Lung (tissue), 12 donors: ENCODE data around the gene SDK1. TPM values are rescaled to one million over a fixed set of nuclear protein-coding genes. Genes with fewer than 3 reads are reported as not detected.
A peak's percentile ranks its signal among the peaks of the same experiment; 100 is the strongest.

ENCODE experiments used
- ATAC-seq: fragments of 200-7000 bp; cut with Tn5 transposase; one replicate; pipeline ENCODE4 v1.9.1; 2020; ENCODE audit warnings: moderate number of reproducible peaks; ENCODE audit not compliant: insufficient read depth, low FRiP score
- DNase-seq, 3 donors: peaks; one replicate each; pipeline ENCODE4 v3.0.0-alpha.2; 2013 to 2017
- H3K27ac ChIP-seq, 2 donors: one replicate each; pipeline ENCODE4 v1.5.1; 2013; ENCODE audit warnings: mild to moderate bottlenecking in 2 of 2, moderate library complexity in 2 of 2, control low read depth in 1 of 2, inconsistent platforms in 1 of 2, low read depth in 1 of 2, low read length in 1 of 2
- H3K27me3 ChIP-seq, 3 donors: one replicate each; pipeline ENCODE4 v1.5.1; 2013; ENCODE audit warnings: low read length in 2 of 3; ENCODE audit not compliant: control insufficient read depth in 3 of 3, insufficient read depth in 3 of 3
- H3K36me3 ChIP-seq, 4 donors: one replicate each; pipeline ENCODE4 v1.5.1; 2013; ENCODE audit warnings: low read length in 4 of 4, mild to moderate bottlenecking in 1 of 4, moderate library complexity in 1 of 4; ENCODE audit not compliant: control insufficient read depth in 4 of 4, insufficient read depth in 4 of 4
- H3K4me1 ChIP-seq, 5 donors: one replicate each; pipeline ENCODE4 v1.5.1; 2013; ENCODE audit warnings: low read length in 5 of 5, mild to moderate bottlenecking in 2 of 5, moderate library complexity in 1 of 5; ENCODE audit not compliant: control insufficient read depth in 5 of 5, insufficient read depth in 5 of 5
- H3K4me3 ChIP-seq: one replicate; pipeline ENCODE4 v1.5.1; 2013; ENCODE audit warnings: mild to moderate bottlenecking, control low read depth, moderate library complexity
- H3K9ac ChIP-seq, 2 donors: one replicate each; pipeline ENCODE4 v1.5.1; 2013; ENCODE audit warnings: low read length in 2 of 2, control low read depth in 1 of 2; ENCODE audit not compliant: insufficient read depth in 1 of 2
- H3K9me3 ChIP-seq, 4 donors: one replicate each; pipeline ENCODE4 v1.5.1; 2013; ENCODE audit warnings: low read length in 3 of 4, mild to moderate bottlenecking in 1 of 4, moderate library complexity in 1 of 4; ENCODE audit not compliant: control insufficient read depth in 4 of 4, insufficient read depth in 3 of 4
- CTCF ChIP-seq: IDR thresholded peaks from 2 replicates; pipeline ENCODE4 v1.5.1; 2012; ENCODE audit warnings: mild to moderate bottlenecking; ENCODE audit errors: control extremely low read depth, extremely low read depth
- WGBS, 2 donors: extraction: QIAGEN DNeasy Blood & Tissue Kit; methylation state at CpG; one replicate each; pipeline ENCODE4 v1.1.7; 2013; 5-methylcytosine and 5-hydroxymethylcytosine counted together
- polyA plus RNA-seq, 2 donors: library from polyadenylated mRNA; stranded (reverse); fragments of 200-250 nt; gene quantifications; one replicate each; pipeline ENCODE4 v1.2.1, GENCODE V29; 2013
- total RNA-seq, 2 donors: library from RNA; depleted of rRNA in 1 of 2; stranded (reverse); fragments of >200 nt in 1 of 2; gene quantifications; one replicate each; pipeline ENCODE4 v1.2.1, GENCODE V29; 2014 to 2021
- donor health status: control.
- donor health status: control.
- donor health status: Bipolar disorder and iron deficiency.
- donor health status: healthy.
- donor health status: DM: yes; HTN: yes; CAD: no.

The SDK1 gene
- total and polyA plus RNA-seq, 4 donors = 3.7 to 30.1 (median 12.7) TPM

DNA sequence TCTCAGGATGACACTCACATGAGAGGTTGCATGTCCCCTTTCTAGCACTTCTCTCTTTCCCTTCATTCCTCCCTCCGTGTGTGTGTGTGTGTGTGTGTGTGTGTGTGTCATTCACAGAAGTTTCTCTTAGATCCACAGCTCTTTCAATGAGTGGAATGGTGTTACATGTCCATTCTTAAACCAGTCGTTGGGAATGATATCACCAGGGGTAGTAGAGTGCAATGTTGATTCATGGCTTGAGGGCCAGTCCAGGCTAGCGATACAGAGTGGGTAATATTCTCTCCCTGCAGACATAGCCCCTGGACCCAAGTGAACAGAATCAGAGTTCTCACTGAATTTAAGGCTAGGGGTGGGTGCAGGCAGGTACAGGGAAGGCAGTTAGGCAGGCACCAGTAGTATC is 187.8 kb downstream of the SDK1 start:
- H3K4me1 ChIP-seq = no peaks in the 10 kb centered on the region
- no peaks in the 10 kb centered on the region for H3K36me3 ChIP-seq
- H3K27me3 ChIP-seq = no peaks in the 10 kb centered on the region
- 73 to 77% methylated on average over 3 of the region's 3 CpGs for WGBS, 2 donors
- no peak for ATAC-seq
- H3K9ac ChIP-seq = no peak overlapping the region
- H3K4me3 ChIP-seq = no peak overlapping the region
- H3K27ac ChIP-seq = no peak overlapping the region
- TF ChIP-seq CTCF = no peak
- H3K9me3 ChIP-seq = no peaks in the 10 kb centered on the region
- no peak for DNase-seq

DNA sequence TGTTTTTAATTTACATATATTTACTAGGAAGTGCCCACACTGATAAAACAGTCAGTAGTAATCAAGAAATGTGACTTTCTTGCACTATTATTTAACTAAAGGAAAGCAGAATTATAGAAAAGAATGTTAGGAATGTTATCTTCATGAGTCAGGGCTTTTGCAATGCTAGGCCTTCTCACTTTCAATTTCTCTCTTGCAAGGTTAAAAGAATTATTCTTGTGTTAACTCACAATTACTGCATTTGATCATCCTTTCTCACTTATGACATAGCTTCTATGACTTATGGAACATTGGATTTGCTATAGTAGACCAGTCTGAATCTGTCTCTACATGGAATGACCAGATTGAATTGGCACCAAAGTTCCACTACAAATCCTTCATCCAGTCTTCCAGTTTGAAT is 192.4 kb downstream of the SDK1 start:
- Histone ChIP-seq H3K4me3 (no peak overlapping the region), H3K27me3 (no peaks in the 10 kb centered on the region), H3K27ac (no peak overlapping the region), H3K4me1 (peaks cover 0 to 1% (median 0%) of the 10 kb centered on the region in 5 donors), H3K9me3 (no peaks in the 10 kb centered on the region), H3K36me3 (no peaks in the 10 kb centered on the region), H3K9ac (no peak overlapping the region)
- DNase-seq (peak in 2 of 3 donors; percentile 37 to 42), ATAC-seq (no peak)
- TF ChIP-seq CTCF = no peak

- no peak for DNase-seq
- peak overlapping the region in 1 of 2 donors; percentile 23 for H3K27ac ChIP-seq
- no peak overlapping the region for H3K9ac ChIP-seq
- H3K36me3 ChIP-seq = no peaks in the 10 kb centered on the region
- peaks cover 0 to 6% (median 3%) of the 10 kb centered on the region in 4 donors for H3K9me3 ChIP-seq
- peaks cover 0 to 1% (median 0%) of the 10 kb centered on the region in 5 donors for H3K4me1 ChIP-seq
- H3K27me3 ChIP-seq = no peaks in the 10 kb centered on the region
- H3K4me3 ChIP-seq = no peak overlapping the region
- TF ChIP-seq CTCF = no peak
- 92 to 93% methylated on average over 5 to 6 of the region's 6 CpGs for WGBS, 2 donors
- no peak for ATAC-seq
Observed at GRCh38 chr7:3494947-3495346, 193.9 kb downstream of the SDK1 start.

DNA sequence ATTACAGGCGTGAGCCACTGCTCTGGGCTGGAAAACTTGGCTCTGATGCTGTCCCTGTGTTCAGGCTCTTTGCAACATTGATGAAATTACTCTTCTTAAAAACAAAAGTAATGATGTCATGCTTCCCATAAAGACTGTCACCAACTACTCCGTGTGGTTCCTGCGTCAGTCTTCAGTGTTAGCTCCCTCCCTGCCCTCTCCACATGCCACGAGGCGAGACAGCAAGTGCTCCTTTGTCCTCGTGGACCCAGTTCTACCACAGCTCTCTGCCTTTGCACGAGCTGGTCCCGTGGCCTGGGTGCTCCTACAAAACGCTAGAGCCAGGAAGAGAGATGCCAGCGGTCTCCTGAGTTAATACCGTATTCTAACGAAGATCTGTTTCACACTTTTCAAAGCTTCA is 194.5 kb downstream of the SDK1 start:
- Histone ChIP-seq H3K4me1 (peaks cover 0 to 1% (median 0%) of the 10 kb centered on the region in 5 donors), H3K9ac (no peak overlapping the region), H3K9me3 (peaks cover 0 to 11% (median 3%) of the 10 kb centered on the region in 4 donors), H3K27me3 (no peaks in the 10 kb centered on the region), H3K27ac (no peak overlapping the region), H3K36me3 (no peaks in the 10 kb centered on the region), H3K4me3 (no peak overlapping the region)
- 76 to 78% methylated on average over 12 of the region's 12 CpGs for WGBS, 2 donors
- no peak for ATAC-seq
- peak in 1 of 3 donors; percentile 14 for DNase-seq
- TF ChIP-seq CTCF = no peak
